CD4-positive, alpha-beta T cell treated with Interleukin-17A for 4 hours (primary cell): Measurements from ENCODE around the gene IFITM10.

Experiments
- DNase-seq: peaks from one replicate; pipeline ENCODE4 v3.0.0-alpha.2; 2020; ENCODE audit warnings: mixed read lengths

The IFITM10 gene

GRCh38 chr11:1736447-1736992, 13.9 kb downstream of the IFITM10 start:
- no peak for DNase-seq

GRCh38 chr11:1735271-1735670, 15.1 kb downstream of the IFITM10 start:
- no peak for DNase-seq

- DNase-seq = no peak
These were observed 15.7 kb downstream of the IFITM10 start for GRCh38 chr11:1734641-1735081.

GRCh38 chr11:1733716-1734640, 16.4 kb downstream of the IFITM10 start:
- no peak for DNase-seq

GRCh38 chr11:1733009-1733715, 17.2 kb downstream of the IFITM10 start:
- no peak for DNase-seq

- no peak for DNase-seq
These were observed 17.9 kb downstream of the IFITM10 start for GRCh38 chr11:1732418-1733008.

GRCh38 chr11:1731451-1732059, 18.8 kb downstream of the IFITM10 start:
- DNase-seq = no peak

GRCh38 chr11:1730059-1730629, 20.3 kb downstream of the IFITM10 start:
- no peak for DNase-seq

DNA sequence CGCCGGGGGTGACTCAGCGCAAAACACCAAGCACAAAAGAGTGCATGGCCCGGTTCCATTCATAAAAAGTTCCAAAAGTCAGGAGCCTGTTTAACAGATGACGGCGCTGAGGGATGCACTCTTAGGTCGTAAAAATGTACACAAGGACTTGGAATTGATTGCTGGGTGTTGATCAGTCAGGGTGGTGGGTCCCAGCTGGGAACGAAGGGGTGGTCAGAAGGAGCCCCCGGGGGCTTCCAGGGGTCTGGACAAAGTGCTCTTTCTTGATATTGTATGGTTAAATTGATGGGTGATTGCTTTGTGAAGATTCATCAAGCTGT, 20.7 kb downstream of the IFITM10 start:
- no peak for DNase-seq

GRCh38 chr11:1728931-1729691, 21.3 kb downstream of the IFITM10 start:
- no peak for DNase-seq

GRCh38 chr11:1728301-1728700, 22.1 kb downstream of the IFITM10 start:
- no peak for DNase-seq

GRCh38 chr11:1727861-1728260, 22.5 kb downstream of the IFITM10 start:
- DNase-seq = no peak

DNA sequence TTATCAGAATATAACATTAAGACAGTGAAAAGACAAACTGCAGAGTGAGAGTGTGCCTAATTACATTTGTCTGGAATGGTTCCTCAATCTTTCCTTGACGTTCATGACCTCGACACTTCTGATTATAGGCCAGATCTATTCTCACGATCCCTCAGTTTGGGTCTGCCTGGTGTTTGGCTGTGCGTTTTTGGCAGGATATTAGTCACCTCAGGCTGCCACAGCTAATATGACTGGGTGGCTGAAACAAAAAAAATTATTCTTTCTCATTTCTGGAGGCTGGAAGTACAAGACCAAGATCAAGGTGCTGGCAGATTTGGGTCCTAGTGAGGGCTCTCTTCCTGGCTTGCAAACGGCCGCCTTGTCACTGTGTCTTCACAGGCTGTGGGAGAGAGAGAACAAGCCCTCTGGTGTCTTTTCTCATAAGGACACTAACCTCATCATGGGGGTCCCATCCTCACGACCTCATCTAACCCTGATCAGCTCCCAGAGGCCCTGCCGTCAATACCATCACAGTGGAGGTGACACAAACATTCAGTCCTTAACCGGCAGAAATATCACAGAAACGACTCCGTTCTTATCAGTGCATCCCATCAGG, 23.2 kb downstream of the IFITM10 start:
- DNase-seq = no peak

DNA sequence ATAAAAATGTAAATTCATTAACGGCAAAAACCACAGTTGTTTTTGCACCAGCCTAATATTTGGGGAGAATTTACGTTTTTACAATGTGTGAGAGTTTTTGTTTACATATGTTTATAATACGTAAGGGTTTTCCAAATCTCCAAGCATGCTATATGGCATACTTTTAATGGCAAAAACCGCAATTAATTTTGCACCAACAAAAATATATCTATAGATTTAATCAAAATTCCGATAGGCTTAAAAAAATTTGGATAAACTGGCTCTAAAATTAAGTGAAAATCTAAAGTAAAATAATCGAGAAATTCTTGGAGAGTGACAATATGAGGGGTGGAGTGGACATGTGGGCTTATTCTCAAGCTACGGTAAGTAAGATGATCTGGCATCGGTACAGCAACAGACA, 30.6 kb downstream of the IFITM10 start:
- DNase-seq = no peak

- no peak for DNase-seq
These were observed 32.1 kb downstream of the IFITM10 start for GRCh38 chr11:1718326-1718725.

DNA sequence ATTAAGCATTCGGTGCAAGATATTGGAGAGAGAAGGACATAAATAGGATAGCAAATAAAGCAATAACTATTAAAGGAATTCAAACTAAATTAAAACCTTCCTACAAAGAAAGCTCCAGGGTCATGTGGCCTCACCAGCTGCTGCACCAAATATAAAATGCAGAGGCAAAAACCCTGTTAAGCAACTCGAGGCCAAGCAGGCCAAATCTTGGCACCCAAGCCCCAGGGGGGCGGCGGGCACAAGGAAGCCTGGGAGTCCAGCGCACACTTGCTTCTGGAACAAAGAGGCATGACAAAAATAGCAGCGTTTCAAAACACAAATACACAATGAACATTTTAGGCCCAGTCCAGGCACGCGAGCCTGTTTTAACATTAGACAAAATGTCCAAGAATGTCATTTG, 32.6 kb downstream of the IFITM10 start:
- no peak for DNase-seq

DNA sequence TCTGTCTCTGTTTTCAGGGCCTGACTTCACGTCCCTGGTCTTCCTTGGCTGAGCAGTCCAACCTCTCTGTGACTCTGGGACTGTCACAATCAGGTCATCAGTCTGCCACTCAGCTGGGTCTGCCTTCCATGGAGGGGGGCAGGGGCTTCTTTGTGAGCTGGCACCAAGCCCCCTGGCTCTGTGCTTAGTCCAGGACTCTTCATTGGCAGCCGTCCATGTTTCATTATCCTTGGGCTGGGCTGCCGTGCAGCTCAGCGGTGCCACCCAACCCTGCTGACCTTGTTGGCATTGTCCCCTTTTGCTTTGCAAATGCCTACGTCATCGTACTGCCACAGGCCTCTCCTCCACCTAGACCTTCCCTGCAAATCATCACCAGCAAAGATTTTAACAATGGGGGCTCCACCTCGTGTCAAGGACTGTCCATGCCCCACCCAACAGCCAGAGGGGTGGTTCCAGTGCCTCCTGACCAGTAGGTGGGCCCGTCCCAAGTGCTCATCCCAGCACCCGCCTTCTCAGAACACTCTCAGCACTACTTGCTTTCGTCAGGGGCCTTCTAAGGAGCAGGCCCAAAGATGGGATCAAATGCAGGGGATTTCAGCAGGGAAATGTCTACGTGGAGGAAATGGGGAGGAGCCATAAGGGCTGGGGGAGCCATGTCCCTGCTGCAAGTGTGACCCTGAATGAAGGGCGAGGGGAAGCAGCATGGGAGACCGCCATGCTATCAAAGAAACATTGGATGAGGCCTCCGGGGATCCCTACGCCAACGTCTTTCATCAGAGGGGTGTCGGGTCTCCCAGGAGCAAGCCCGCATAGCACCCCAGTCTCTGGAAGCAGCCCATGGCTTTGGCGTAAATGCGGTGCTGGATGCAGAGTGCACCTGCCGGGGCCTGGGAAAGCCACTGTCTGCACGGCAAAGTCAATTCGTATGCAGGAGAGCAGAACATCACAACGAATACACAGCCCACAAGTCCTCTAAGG, 35.2 kb downstream of the IFITM10 start:
- no peak for DNase-seq

DNA sequence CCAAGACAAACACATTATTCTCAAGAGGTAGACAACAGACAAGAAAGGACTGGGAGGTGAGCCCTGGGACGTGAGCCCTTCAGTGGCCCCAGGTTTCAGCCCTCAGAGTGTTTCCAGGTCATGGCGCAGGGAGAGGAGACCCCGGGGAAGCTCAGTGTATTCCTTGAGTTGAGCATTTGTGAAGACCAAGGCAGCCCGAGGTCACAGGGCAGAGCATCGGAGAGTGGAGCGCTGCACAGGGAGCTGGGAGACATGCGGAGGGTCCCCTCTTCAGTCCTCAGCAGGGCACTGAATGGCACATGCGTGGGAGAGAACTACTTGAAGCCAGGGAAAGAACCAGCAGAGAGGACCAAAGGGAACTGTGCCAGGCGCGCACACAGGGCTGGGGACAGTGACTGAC, 41.7 kb downstream of the IFITM10 start:
- DNase-seq = no peak

DNA sequence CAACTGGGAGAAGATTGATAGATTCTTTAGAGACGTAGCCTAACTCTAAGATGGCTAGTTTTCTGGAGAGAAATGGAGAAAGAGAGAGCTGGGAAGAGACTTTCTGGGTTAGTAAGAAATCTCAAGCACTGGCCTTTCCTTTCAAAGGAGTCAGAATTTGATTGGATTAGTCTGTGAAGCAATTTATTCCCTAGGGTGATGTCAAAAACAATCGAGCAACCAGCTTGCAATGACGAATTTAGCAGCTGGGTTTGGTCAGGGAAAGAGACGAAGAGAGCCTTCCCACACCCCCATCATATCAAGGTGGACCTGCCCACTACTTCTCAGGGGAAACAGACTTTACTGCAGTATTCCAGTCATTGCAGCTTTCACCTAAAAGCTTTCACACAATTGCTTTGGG, 42.6 kb downstream of the IFITM10 start:
- no peak for DNase-seq
